BJ (cell line): ENCODE results near the gene CCR5. TPM values are rescaled to one million over a fixed set of nuclear protein-coding genes. Genes with fewer than 3 reads are reported as not detected.
"Not testable (repeated sequence)": the region's sequence is repeated elsewhere in the genome, so short reads cannot be mapped to it uniquely, and the experiment has no call there.

Source experiments
- CTCF ChIA-PET: fragments of 350-600 bp; formaldehyde crosslinking; extraction: SDS; loops from one replicate; lab custom pipeline; 2021; ENCODE audit warnings: antibody characterized with exemption, inconsistent platforms; lab: Yijun Ruan, JAX
- POLR2A ChIA-PET: fragments of 300-600 bp; sonication (Branson Sonifier 250); formaldehyde crosslinking; extraction: SDS; loops from one replicate; lab custom pipeline; 2021; ENCODE audit warnings: antibody characterized with exemption; lab: Charles Lee
- DNase-seq: peaks from one replicate; pipeline ENCODE4 v3.0.0-alpha.2; 2011; ENCODE audit warnings: low read depth
- H3K27me3 ChIP-seq: 2 replicates; pipeline ENCODE4 v1.6.0; 2011; ENCODE audit warnings: low read length; ENCODE audit not compliant: control insufficient read depth, insufficient read depth
- H3K36me3 ChIP-seq: 2 replicates; pipeline ENCODE4 v1.5.1; 2011; ENCODE audit warnings: low read length; ENCODE audit not compliant: control insufficient read depth, insufficient read depth
- H3K4me3 ChIP-seq: 2 replicates; pipeline ENCODE4 v1.5.1; 2011; ENCODE audit warnings: low read depth, mild to moderate bottlenecking, control low read depth, low read length
- polyA plus RNA-seq: library from polyadenylated mRNA; depleted of rRNA; stranded (reverse); fragments of >200 nt; gene quantifications from 2 replicates; pipeline ENCODE4 v1.2.3, GENCODE V29; 2011
- TF ChIP-seq, protein P1 (sequence below): IDR thresholded peaks from 2 replicates; pipeline ENCODE4 v1.5.1; 2011; ENCODE audit warnings: low read depth, mild to moderate bottlenecking, control low read depth, inconsistent platforms, low read length, moderate library complexity; ENCODE audit not compliant: insufficient read depth

The CCR5 gene
- polyA plus RNA-seq, 1 experiment, result not detected

DNA sequence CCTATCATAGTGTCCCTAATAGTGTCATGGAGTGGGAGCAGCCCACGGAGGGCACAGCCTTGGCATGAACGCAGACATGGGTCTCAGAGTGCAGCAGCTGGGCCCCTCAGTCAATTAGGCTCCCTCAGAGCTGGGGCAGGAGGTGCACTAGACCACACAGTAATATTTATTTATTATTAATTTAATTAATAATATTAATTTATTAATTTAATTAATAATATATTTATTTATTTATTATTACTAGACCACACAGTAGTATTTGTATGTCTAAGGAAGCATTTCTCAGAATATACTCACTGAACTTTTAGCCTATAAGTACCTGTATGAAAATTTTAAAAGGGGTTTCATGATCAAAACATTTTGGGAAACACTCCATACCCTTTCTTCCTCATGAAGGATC, 30.8 kb downstream of the CCR5 start:
- Histone ChIP-seq H3K36me3 (no peaks in the 10 kb centered on the region), H3K4me3 (no peak overlapping the region), H3K27me3 (peaks cover 1% of the 10 kb centered on the region)
- TF ChIP-seq, protein P1, sequence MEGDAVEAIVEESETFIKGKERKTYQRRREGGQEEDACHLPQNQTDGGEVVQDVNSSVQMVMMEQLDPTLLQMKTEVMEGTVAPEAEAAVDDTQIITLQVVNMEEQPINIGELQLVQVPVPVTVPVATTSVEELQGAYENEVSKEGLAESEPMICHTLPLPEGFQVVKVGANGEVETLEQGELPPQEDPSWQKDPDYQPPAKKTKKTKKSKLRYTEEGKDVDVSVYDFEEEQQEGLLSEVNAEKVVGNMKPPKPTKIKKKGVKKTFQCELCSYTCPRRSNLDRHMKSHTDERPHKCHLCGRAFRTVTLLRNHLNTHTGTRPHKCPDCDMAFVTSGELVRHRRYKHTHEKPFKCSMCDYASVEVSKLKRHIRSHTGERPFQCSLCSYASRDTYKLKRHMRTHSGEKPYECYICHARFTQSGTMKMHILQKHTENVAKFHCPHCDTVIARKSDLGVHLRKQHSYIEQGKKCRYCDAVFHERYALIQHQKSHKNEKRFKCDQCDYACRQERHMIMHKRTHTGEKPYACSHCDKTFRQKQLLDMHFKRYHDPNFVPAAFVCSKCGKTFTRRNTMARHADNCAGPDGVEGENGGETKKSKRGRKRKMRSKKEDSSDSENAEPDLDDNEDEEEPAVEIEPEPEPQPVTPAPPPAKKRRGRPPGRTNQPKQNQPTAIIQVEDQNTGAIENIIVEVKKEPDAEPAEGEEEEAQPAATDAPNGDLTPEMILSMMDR, result no peak
- no peak for DNase-seq
- ChIA-PET POLR2A (no interaction called here), CTCF (no interaction called here)

DNA sequence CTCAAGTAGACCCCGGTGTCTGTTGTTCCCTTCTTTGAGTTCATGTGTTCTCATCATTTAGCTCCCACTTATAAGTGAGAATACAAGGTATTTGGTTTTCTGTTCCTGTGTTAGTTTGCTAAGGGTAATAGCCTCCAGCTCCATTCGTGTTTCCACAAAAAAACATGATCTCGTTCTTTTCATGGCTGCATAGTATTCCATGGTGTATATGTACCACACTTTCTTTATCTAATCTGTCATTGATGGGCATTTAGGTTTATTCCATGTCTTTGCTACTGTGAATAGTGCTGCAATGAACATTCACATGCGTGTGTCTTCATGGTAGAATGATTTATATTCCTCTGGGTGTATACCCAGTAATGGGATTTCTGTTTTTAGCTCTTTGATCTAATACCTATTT, 32.2 kb downstream of the CCR5 start:
- DNase-seq, H3K4me3 ChIP-seq, H3K36me3 ChIP-seq, H3K27me3 ChIP-seq, POLR2A ChIA-PET: not testable (repeated sequence)
- CTCF ChIA-PET, result interaction anchor here (0.9 kb wide), 1 partner anchor 25 kb away, joined by 3 read pairs; no protein-coding TSS in a partner anchor

DNA sequence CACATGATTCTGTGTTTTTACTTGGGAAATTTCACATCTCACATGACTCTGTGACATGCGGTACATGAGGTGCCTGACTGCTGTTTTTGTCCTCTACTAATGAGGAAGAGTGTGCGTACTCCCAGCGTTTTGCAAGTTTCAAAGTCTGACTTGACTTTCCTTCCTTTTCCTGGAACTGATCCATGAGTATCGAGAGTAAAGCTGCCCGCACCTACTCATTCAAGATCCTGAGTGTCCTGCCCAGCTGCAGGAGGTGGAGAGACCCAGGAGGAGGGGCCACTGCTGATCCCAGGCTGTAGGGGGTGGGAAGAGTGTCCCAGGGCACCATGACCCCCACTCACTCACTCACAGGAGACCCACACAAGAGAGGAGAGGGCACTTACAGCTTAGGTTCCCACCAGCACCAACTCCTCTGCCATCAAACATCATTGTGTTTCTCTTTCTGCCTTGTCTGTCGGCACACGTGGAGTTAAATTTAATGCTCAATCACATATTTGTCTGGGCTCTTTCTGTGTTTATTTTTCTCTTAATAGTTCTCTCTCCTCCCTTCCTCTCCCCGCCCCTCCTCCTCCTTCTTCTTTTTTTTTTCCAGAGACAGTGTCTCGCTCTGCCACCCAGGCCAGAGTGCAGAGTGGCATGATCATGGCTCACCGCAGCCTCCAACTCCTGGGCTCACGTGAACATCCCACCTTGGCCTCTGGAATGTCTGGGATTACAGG, 34.7 kb downstream of the CCR5 start:
- no peak for DNase-seq
- POLR2A ChIA-PET, result no interaction called here
- no peak overlapping the region for H3K4me3 ChIP-seq
- H3K36me3 ChIP-seq, result no peaks in the 10 kb centered on the region
- CTCF ChIA-PET, result no interaction called here
- TF ChIP-seq, protein P1, result no peak
- peaks cover 1% of the 10 kb centered on the region; the same call in 1 of the 2 replicates for H3K27me3 ChIP-seq

DNA sequence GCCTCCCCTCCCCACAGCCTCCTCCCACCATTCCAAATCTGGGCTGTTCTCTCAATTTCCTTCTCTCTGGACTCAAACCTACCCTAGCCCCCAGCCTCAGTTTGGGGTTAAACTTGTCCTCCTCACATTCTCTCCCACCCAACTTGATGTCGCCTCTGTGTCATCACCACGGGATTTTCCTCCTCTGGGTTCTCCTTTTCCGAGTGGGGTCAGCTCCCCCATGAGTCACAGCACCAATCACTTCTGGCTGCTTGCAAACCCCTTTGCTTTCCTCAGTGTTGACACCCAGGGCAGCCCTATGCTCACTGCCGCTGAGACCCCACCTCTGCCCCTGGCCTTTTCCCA, 35.7 kb downstream of the CCR5 start:
- no peaks in the 10 kb centered on the region for H3K36me3 ChIP-seq
- ChIA-PET POLR2A (no interaction called here), CTCF (interaction anchor here (3.1 kb wide), 1 partner anchor 7 kb away, joined by 11 read pairs; no protein-coding TSS in a partner anchor)
- no peaks in the 10 kb centered on the region; the same call in 1 of the 2 replicates for H3K27me3 ChIP-seq
- TF ChIP-seq, protein P1, result no peak
- H3K4me3 ChIP-seq, result no peak overlapping the region
- no peak for DNase-seq

DNA sequence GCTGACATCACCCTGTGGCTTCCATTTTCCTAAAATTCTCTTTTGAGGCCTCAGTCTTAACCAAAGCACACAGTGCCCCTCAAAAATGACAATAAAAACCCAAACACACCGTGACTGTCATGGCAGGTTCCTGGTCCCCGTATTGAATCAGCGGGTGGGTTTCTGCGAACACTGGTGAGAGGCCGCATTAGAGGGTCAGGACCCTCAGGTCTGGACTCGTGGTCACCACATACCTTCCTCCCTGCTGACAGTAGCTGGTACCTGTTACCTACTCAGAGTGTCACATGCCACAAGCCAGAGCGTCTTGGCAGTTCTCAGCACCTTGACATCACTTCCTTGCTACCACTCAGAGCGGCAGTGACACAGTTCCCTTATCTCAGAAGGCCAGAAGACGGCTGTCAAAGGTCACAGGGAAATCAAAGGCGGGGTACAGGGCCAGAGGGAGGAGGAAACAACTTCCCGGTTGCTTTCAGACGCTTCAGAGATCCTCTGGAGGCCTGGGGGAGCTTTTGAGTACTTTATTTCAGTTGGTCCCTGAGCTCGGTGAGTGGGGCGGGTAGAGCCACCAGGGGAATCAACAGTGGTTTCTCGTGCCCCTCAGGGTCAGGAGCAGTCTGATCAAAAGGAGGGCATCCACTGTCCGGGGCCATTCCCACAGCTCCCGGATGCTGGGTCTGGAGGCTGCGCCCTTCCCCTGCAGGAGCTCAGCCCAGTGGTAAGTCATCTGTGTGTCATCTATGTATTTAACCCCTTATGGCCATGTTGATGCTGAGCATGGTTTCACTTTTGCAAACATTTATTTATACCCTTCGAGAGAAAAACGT, 36.3 kb downstream of the CCR5 start, which contains the start of the genes CCR5AS and CCRL2:
Gene CCR5AS (minus strand): TSS at position 279 of the 824 bp plus-strand sequence.
Gene CCRL2 (plus strand): TSS at position 472 of the 824 bp plus-strand sequence. CDS start 821 bp downstream, outside the sequence.
- TF ChIP-seq, protein P1, result no peak
- DNase-seq, result no peak
- H3K27me3 ChIP-seq, result no peaks in the 10 kb centered on the region; the same call in 1 of the 2 replicates
- no peak within 1 kb of the TSS for H3K4me3 ChIP-seq
- POLR2A ChIA-PET, result no interaction called here
- CTCF ChIA-PET, result interaction anchor here (1.3 to 3.1 kb wide), 2 partner anchors 8 to 18 kb away, joined by 3 to 11 read pairs; no protein-coding TSS in a partner anchor
- no peaks in the 10 kb centered on the region for H3K36me3 ChIP-seq
